ENCODE measurements around the gene RPUSD2. TPM values are rescaled to one million over a fixed set of nuclear protein-coding genes. Genes with fewer than 3 reads are reported as not detected.

The RPUSD2 gene
- total and polyA plus RNA-seq, 2 experiments from 2014 or later = 19.7 to 20.3 TPM

DNA sequence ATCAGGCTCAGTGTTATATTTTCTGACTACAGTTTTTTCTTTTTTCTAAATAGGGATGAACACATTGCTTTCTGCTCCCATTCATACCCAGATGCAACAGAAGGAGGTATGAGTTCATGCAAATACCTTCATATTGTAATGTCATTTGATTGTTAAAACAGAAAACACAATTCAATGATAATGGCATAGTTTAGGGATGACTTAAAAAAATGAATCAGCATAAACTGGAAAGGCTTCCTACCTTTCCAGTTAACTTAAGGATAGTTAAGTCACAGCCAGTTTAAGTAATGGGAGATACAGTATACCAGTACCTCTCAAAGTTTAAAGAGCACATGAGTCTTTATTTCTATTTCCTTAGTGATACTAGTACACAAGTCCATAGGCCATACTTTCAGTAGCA lies 49.8 kb downstream of the RPUSD2 start:
- TF ChIP-seq, protein P1, sequence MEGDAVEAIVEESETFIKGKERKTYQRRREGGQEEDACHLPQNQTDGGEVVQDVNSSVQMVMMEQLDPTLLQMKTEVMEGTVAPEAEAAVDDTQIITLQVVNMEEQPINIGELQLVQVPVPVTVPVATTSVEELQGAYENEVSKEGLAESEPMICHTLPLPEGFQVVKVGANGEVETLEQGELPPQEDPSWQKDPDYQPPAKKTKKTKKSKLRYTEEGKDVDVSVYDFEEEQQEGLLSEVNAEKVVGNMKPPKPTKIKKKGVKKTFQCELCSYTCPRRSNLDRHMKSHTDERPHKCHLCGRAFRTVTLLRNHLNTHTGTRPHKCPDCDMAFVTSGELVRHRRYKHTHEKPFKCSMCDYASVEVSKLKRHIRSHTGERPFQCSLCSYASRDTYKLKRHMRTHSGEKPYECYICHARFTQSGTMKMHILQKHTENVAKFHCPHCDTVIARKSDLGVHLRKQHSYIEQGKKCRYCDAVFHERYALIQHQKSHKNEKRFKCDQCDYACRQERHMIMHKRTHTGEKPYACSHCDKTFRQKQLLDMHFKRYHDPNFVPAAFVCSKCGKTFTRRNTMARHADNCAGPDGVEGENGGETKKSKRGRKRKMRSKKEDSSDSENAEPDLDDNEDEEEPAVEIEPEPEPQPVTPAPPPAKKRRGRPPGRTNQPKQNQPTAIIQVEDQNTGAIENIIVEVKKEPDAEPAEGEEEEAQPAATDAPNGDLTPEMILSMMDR (IDR thresholded peaks at IDR 0.05; ENCODE audit: low read depth, low read length) = no peak
- Histone ChIP-seq H3K9me3 (ENCODE audit: low read depth) (no peaks in the 10 kb centered on the region), H3K27me3 (no peaks in the 10 kb centered on the region), H3K4me1 (ENCODE audit: low read depth) (no peaks in the 10 kb centered on the region), H3K27ac (no peak overlapping the region), H3K4me3 (no peak overlapping the region), H3K36me3 (peaks cover 6% of the 10 kb centered on the region)
- no peak for DNase-seq (ENCODE audit: low read depth in 1 of 2, low spot score in 1 of 2)

DNA sequence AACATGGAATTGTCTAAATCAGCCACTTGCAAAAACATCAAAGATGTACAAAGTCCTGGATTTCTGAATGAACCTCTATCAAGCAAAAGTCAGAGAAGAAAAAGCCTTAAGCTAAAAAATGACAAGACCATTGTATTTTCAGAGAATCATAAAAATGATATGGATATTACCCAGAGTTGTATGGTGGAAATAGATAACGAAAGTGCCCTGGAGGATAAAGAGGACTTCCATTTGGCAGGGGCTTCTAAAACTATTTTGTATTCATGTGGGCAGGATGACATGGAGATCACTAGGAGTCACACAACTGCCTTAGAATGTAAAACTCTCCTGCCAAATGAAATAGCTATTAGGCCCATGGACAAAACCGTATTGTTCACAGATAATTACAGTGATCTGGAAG lies 54.3 kb downstream of the RPUSD2 start:
- Histone ChIP-seq H3K27ac (no peak overlapping the region), H3K4me1 (ENCODE audit: low read depth) (no peaks in the 10 kb centered on the region), H3K9me3 (ENCODE audit: low read depth) (no peaks in the 10 kb centered on the region), H3K27me3 (no peaks in the 10 kb centered on the region), H3K36me3 (peaks cover 6% of the 10 kb centered on the region), H3K4me3 (no peak overlapping the region)
- DNase-seq (ENCODE audit: low read depth in 1 of 2, low spot score in 1 of 2) = no peak
- TF ChIP-seq, protein P1 (IDR thresholded peaks at IDR 0.05; ENCODE audit: low read depth, low read length) = no peak

Other genes starting within 250 kb of the RPUSD2 start
- gene INAFM2, start 245.6 kb upstream of the RPUSD2 start, total RNA-seq = 133 and 217 TPM in 2 replicates
- gene INAFM2, start 245.6 kb upstream of the RPUSD2 start, polyA plus RNA-seq = 186 and 330 TPM in 2 replicates
- gene CCDC9B, start 228.4 kb upstream of the RPUSD2 start, total RNA-seq = 8.2 and 9.6 TPM in 2 replicates
- gene CCDC9B, start 228.4 kb upstream of the RPUSD2 start, polyA plus RNA-seq = 12.5 and 14.6 TPM in 2 replicates
- gene PHGR1, start 218.3 kb upstream of the RPUSD2 start, total RNA-seq = not detected in 2 replicates
- not detected in 2 replicates for gene PHGR1, start 218.3 kb upstream of the RPUSD2 start, polyA plus RNA-seq
- gene DISP2, start 211.1 kb upstream of the RPUSD2 start, total RNA-seq = 0.15 and 0.21 TPM in 2 replicates
- gene DISP2, start 211.1 kb upstream of the RPUSD2 start, polyA plus RNA-seq = 0.05 TPM in 1 of 2 replicates, not detected in the other
- 25.6 and 84.3 TPM in 2 replicates for gene KNSTRN, start 186.6 kb upstream of the RPUSD2 start, total RNA-seq
- 23.0 and 76.5 TPM in 2 replicates for gene KNSTRN, start 186.6 kb upstream of the RPUSD2 start, polyA plus RNA-seq
- 75.2 and 96.1 TPM in 2 replicates for gene IVD, start 163.5 kb upstream of the RPUSD2 start, total RNA-seq
- gene IVD, start 163.5 kb upstream of the RPUSD2 start, polyA plus RNA-seq = 114 and 130 TPM in 2 replicates
- 22.9 and 29.3 TPM in 2 replicates for gene BAHD1, start 128.3 kb upstream of the RPUSD2 start, total RNA-seq
- 14.9 and 15.7 TPM in 2 replicates for gene BAHD1, start 128.3 kb upstream of the RPUSD2 start, polyA plus RNA-seq
- gene CHST14, start 98.3 kb upstream of the RPUSD2 start, total RNA-seq = 18.3 and 24.4 TPM in 2 replicates
- 22.1 and 26.0 TPM in 2 replicates for gene CHST14, start 98.3 kb upstream of the RPUSD2 start, polyA plus RNA-seq
- 16.7 and 20.2 TPM in 2 replicates for gene CCDC32, start 4.3 kb upstream of the RPUSD2 start, total RNA-seq
- 22.6 and 26.2 TPM in 2 replicates for gene CCDC32, start 4.3 kb upstream of the RPUSD2 start, polyA plus RNA-seq
- gene KNL1, start 24.9 kb downstream of the RPUSD2 start, total RNA-seq = 1.7 and 15.2 TPM in 2 replicates
- 1.4 and 12.1 TPM in 2 replicates for gene KNL1, start 24.9 kb downstream of the RPUSD2 start, polyA plus RNA-seq
- gene RAD51, start 125.9 kb downstream of the RPUSD2 start, total RNA-seq = 6.0 and 6.2 TPM in 2 replicates
- 10.6 and 17.5 TPM in 2 replicates for gene RAD51, start 125.9 kb downstream of the RPUSD2 start, polyA plus RNA-seq
- gene RMDN3, start 186.0 kb downstream of the RPUSD2 start, total RNA-seq = 16.8 and 21.1 TPM in 2 replicates
- gene RMDN3, start 186.0 kb downstream of the RPUSD2 start, polyA plus RNA-seq = 24.5 and 28.6 TPM in 2 replicates
- gene GCHFR, start 194.8 kb downstream of the RPUSD2 start, total RNA-seq = 66.7 and 129 TPM in 2 replicates
- 86.2 and 126 TPM in 2 replicates for gene GCHFR, start 194.8 kb downstream of the RPUSD2 start, polyA plus RNA-seq
- 1.2 and 1.6 TPM in 2 replicates for gene C15orf62, start 200.7 kb downstream of the RPUSD2 start, total RNA-seq
- 1.5 and 2.8 TPM in 2 replicates for gene C15orf62, start 200.7 kb downstream of the RPUSD2 start, polyA plus RNA-seq
- gene ZFYVE19, start 237.8 kb downstream of the RPUSD2 start, total RNA-seq = 21.0 and 41.3 TPM in 2 replicates
- gene ZFYVE19, start 237.8 kb downstream of the RPUSD2 start, polyA plus RNA-seq = 23.4 and 33.8 TPM in 2 replicates
- 45.1 and 58.2 TPM in 2 replicates for gene DNAJC17, start 238.2 kb downstream of the RPUSD2 start, total RNA-seq
- 57.2 and 71.3 TPM in 2 replicates for gene DNAJC17, start 238.2 kb downstream of the RPUSD2 start, polyA plus RNA-seq